CD4-positive, CD25-positive, alpha-beta regulatory T cell (primary cell): ENCODE results near the gene NRF1. TPM values are rescaled to one million over a fixed set of nuclear protein-coding genes. Genes with fewer than 3 reads are reported as not detected.

Source experiments
- ATAC-seq, 2 donors: fragments of 150-1000 bp; cut with Tn5 transposase; one replicate each; pipeline ENCODE4 v1.10.0; 2021; ENCODE audit warnings: low read depth in 2 of 2, moderate number of reproducible peaks in 2 of 2, moderate library complexity in 1 of 2
- DNase-seq, 3 donors: peaks; one replicate each; pipeline versions ENCODE4 v3.0.0 to v3.0.0-alpha.2; 2012 to 2022; ENCODE audit warnings: mixed read lengths in 1 of 3
- H3K27ac ChIP-seq: one replicate; pipeline ENCODE4 v1.7.0; 2013; ENCODE audit warnings: mild to moderate bottlenecking, low read length; ENCODE audit not compliant: insufficient read depth, poor library complexity, severe bottlenecking
- H3K27me3 ChIP-seq: one replicate; pipeline ENCODE4 v1.7.0; 2013; ENCODE audit warnings: low read length; ENCODE audit not compliant: control insufficient read depth, insufficient read depth
- H3K36me3 ChIP-seq: one replicate; pipeline ENCODE4 v1.7.0; 2013; ENCODE audit warnings: mild to moderate bottlenecking, low read length, moderate library complexity; ENCODE audit not compliant: control insufficient read depth, insufficient read depth
- H3K4me1 ChIP-seq: 2 replicates; pipeline ENCODE4 v1.7.0; 2013; ENCODE audit warnings: mild to moderate bottlenecking, low read length; ENCODE audit not compliant: insufficient read depth, control insufficient read depth, poor library complexity, severe bottlenecking
- H3K4me3 ChIP-seq: one replicate; pipeline ENCODE4 v1.7.0; 2013; ENCODE audit warnings: low read depth, mild to moderate bottlenecking, low read length, moderate library complexity
- H3K9me3 ChIP-seq, 2 experiments: 1 replicate in 1 of 2; 2 replicates in 1 of 2; pipeline ENCODE4 v1.7.0; 2013; ENCODE audit warnings: low read length in 2 of 2, mild to moderate bottlenecking in 1 of 2, moderate library complexity in 1 of 2; ENCODE audit not compliant: control insufficient read depth in 2 of 2
- H3K27ac Mint-ChIP-seq, 3 donors: one replicate each; pipeline ENCODE4 v1.8.0; 2020 to 2022; ENCODE audit warnings: mild to moderate bottlenecking in 3 of 3, mixed read lengths in 3 of 3, moderate library complexity in 2 of 3
- H3K27me3 Mint-ChIP-seq: one replicate; pipeline ENCODE4 v1.8.0; 2022; ENCODE audit warnings: mild to moderate bottlenecking, mixed read lengths
- H3K36me3 Mint-ChIP-seq: one replicate; pipeline ENCODE4 v1.8.0; 2020; ENCODE audit warnings: mixed read lengths
- H3K4me1 Mint-ChIP-seq, 4 donors: one replicate each; pipeline ENCODE4 v1.8.0; 2020 to 2022; ENCODE audit warnings: mixed read lengths in 4 of 4, mild to moderate bottlenecking in 1 of 4
- H3K4me3 Mint-ChIP-seq, 4 donors: one replicate each; pipeline ENCODE4 v1.8.0; 2020 to 2022; ENCODE audit warnings: mild to moderate bottlenecking in 4 of 4, mixed read lengths in 4 of 4, moderate library complexity in 3 of 4
- H3K9me3 Mint-ChIP-seq, 7 donors: one replicate each; pipeline ENCODE4 v1.8.0; 2020 to 2022; ENCODE audit warnings: mixed read lengths in 7 of 7, mild to moderate bottlenecking in 3 of 7, moderate library complexity in 2 of 7
- polyA plus RNA-seq, 4 donors: library from polyadenylated mRNA; unstranded; fragments of 300-500 nt; fragmentation: Illumina TruSeq; gene quantifications; one replicate each; pipeline ENCODE4 v1.2.3, GENCODE V29; 2021
- total RNA-seq: library from RNA; stranded (reverse); gene quantifications from one replicate; pipeline ENCODE4 v1.2.3, GENCODE V29; 2022

The NRF1 gene
- total and polyA plus RNA-seq, 5 donors from 2014 or later, result 19.6 to 42.5 (median 26.3) TPM

DNA sequence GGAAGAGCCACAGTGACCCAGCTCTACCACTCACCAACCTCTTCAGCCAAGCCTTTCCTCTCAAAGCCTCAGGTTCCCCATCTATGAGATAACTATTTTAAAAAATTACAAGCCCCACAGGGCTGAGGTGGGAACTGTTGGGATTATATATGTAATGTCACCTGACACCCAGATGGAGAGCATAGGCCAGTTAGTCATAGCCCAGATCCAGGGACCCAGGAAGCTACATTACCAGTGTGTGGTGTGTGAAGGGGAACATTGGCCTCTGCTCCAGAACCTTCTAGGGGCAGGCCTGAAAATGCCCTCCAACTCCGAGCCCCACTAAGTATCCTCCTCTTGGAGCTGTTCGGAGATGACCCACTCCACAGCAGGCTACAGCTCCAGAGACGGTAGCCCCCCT, 162.4 kb downstream of the NRF1 start:
- peaks cover 38% of the 10 kb centered on the region for H3K27me3 Mint-ChIP-seq
- no peak for ATAC-seq
- H3K36me3 Mint-ChIP-seq, result no peaks in the 10 kb centered on the region
- H3K9me3 Mint-ChIP-seq, result no peaks in the 10 kb centered on the region
- no peaks in the 10 kb centered on the region for H3K9me3 ChIP-seq
- peaks cover 0 to 6% (median 0%) of the 10 kb centered on the region in 4 donors for H3K4me1 Mint-ChIP-seq
- no peak overlapping the region for H3K27ac Mint-ChIP-seq
- DNase-seq, result no peak
- H3K4me3 ChIP-seq, result no peak overlapping the region
- peaks cover 4% of the 10 kb centered on the region for H3K27me3 ChIP-seq
- H3K36me3 ChIP-seq, result no peaks in the 10 kb centered on the region
- peaks cover 4% of the 10 kb centered on the region for H3K4me1 ChIP-seq
- H3K27ac ChIP-seq, result no peak overlapping the region
- H3K4me3 Mint-ChIP-seq, result no peak overlapping the region

DNA sequence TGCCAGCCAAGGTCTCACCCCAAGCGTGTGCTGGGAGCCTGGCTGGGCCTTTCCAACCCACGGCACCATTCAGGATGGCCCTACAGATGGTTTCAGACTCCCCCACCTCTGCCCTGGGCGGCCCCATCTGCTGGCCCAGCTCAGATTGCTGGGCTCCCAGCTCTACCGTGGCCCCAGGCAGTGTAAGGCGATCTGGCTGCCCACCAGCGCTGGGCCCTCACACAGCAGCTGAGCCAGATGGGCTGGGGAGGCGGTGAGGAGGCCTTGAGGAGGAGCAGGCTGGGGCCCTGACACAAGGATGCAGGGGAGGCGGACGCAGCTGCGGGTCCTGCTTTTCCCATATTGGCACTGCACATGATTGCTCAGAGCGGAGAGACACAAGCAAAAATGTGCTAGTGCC, 162.8 kb downstream of the NRF1 start:
- no peaks in the 10 kb centered on the region for H3K9me3 Mint-ChIP-seq
- no peaks in the 10 kb centered on the region for H3K36me3 Mint-ChIP-seq
- no peak overlapping the region for H3K4me3 Mint-ChIP-seq
- DNase-seq (no peak), ATAC-seq (no peak)
- peaks cover 9% of the 10 kb centered on the region for H3K4me1 ChIP-seq
- H3K27me3 Mint-ChIP-seq, result peaks cover 39% of the 10 kb centered on the region
- peaks cover 0 to 7% (median 0%) of the 10 kb centered on the region in 4 donors for H3K4me1 Mint-ChIP-seq
- peaks cover 4% of the 10 kb centered on the region for H3K27me3 ChIP-seq
- H3K9me3 ChIP-seq, result no peaks in the 10 kb centered on the region
- H3K4me3 ChIP-seq, result no peak overlapping the region
- H3K27ac ChIP-seq, result no peak overlapping the region
- no peak overlapping the region for H3K27ac Mint-ChIP-seq
- H3K36me3 ChIP-seq, result no peaks in the 10 kb centered on the region

DNA sequence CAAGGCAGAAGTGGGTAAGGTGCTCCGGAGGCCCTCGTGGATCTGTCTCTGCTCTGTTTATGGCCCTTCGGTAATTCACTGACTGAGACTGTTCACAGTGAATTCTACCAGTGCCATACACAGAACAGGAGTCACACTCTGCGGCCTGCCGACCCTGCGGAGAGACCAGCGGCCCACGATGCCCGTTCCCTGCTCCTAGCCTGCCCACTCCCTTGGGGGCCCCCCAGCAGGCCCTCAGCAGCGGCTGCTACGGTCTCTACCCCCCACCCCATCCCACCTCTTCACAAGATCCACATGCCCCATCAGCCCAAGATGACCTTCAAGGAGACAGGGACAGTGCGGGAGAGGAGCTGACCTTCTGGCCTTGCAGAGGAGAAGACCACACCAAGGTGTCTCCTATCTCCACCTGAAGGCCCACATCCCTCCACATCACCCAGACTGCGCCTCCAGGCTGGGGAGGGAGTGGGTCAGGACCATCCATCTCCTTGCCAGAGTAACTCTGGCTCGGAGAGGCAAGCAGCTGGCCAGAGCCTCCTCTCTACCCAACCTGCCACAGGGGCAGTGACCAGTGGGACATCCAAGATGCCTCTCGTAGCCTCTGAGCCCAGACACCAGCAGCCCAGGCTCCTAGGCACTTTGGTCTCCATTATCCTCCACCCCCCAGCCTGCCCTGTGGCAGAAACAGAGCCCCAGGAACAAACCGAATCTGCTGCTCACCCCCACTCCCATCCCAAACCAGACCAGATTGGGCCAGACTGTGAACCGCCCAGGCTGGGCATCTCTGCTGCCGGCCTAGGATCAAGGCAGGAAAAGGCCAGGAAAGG, 163.6 kb downstream of the NRF1 start:
- Mint-ChIP-seq H3K9me3 (no peaks in the 10 kb centered on the region), H3K36me3 (no peaks in the 10 kb centered on the region), H3K27me3 (peaks cover 39% of the 10 kb centered on the region), H3K4me1 (peaks cover 0 to 7% (median 0%) of the 10 kb centered on the region in 4 donors), H3K27ac (no peak overlapping the region), H3K4me3 (no peak overlapping the region)
- Histone ChIP-seq H3K36me3 (no peaks in the 10 kb centered on the region), H3K27me3 (peaks cover 4% of the 10 kb centered on the region), H3K4me3 (no peak overlapping the region), H3K9me3 (no peaks in the 10 kb centered on the region), H3K27ac (no peak overlapping the region), H3K4me1 (peaks cover 16% of the 10 kb centered on the region)
- ATAC-seq (no peak), DNase-seq (no peak)

DNA sequence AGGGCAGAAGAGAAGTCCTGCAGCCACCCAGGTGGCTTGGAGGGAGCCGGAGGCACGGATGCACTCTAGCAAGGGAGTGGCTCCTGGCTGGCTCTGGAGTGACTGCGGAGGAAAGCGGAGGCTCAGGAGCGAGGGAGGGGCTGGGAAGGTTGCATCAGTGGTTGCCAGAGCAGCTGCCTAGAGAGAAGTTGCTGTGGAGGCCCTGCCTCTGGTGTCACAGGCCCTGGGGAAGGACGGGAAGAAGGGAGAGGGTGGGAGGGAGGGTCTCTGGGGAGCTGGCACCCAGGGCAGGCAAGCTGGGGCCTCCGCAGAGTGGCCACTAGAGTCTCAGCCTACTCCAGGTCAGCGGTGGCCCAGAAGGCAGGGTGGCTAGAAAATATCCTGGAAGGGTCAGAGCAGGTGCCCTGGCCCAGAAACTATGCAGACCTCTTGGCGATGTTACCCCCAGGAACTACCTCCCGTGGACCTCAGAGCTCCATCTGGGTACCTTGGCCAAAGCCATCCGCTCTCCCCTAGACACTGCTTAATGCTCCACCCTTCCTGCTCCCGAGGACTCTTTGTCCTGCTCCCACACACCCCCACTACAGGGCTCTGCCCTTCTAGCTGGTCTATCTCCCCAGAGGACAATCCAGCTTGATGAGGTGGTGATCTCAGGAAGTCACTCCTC, 164.3 kb downstream of the NRF1 start:
- Histone ChIP-seq H3K4me3 (no peak overlapping the region), H3K27me3 (peaks cover 4% of the 10 kb centered on the region), H3K4me1 (peaks cover 24% of the 10 kb centered on the region), H3K9me3 (no peaks in the 10 kb centered on the region), H3K36me3 (no peaks in the 10 kb centered on the region), H3K27ac (no peak overlapping the region)
- DNase-seq, result no peak
- peaks cover 40% of the 10 kb centered on the region for H3K27me3 Mint-ChIP-seq
- peak overlapping the region in 1 of 4 donors; percentile 61 for H3K4me3 Mint-ChIP-seq
- H3K27ac Mint-ChIP-seq, result no peak overlapping the region
- H3K9me3 Mint-ChIP-seq, result no peaks in the 10 kb centered on the region
- H3K36me3 Mint-ChIP-seq, result no peaks in the 10 kb centered on the region
- peaks cover 0 to 7% (median 0%) of the 10 kb centered on the region in 4 donors for H3K4me1 Mint-ChIP-seq
- no peak for ATAC-seq

DNA sequence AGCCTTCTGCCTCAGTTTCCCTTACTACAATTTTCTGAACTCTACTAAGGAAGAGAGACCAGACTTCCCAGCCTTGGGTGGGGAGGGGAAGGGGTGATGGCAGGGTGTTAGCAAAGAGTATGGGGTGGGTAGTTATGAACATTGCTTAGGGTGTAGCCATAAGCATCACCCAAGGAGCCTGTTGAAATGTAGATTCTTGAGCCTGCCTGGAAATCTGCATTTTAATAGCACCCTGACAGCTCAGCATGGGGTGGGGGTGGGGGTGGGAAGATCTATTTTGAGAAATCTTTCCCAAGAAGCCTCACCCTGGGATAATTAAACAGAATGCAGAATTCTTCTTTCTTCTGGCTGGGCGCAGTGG, 164.8 kb downstream of the NRF1 start:
- DNase-seq, result no peak

DNA sequence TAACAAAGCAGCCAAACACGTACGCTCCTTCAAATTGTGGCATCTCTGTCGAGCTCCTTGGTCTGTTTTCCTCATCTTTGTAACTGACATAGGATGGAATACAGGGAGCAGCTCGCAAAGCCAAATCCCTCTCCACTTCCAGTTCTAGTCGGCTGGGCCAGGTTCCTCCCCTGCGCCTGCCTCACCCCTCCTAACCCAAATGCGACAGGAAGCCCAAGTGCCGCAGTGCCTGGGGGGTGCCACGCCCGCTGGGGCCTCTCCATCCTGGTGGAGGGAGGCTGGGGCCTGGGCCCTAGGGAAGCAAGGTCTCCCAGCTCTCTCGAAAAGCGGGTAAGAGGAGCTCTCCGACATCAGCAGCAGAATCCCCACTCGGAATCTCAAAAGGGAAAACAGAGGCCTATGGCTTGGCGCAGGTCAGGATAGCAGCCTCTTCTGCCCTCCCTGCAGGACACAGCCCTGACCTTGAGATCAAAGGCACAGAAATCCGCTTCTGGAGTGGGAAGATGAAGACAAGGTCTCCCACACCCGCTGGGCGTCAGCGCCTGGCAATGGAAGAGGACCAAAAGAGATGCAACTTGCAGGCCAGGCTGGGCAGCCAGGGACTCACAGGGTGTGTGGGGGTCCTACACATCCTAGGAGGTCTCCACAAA, 165.8 kb downstream of the NRF1 start:
- H3K4me3 Mint-ChIP-seq, result no peak overlapping the region
- DNase-seq, result no peak
- peaks cover 0 to 2% (median 0%) of the 10 kb centered on the region in 7 donors for H3K9me3 Mint-ChIP-seq
- Histone ChIP-seq H3K36me3 (no peaks in the 10 kb centered on the region), H3K4me1 (peaks cover 39% of the 10 kb centered on the region), H3K27me3 (peaks cover 4% of the 10 kb centered on the region), H3K27ac (no peak overlapping the region), H3K9me3 (no peaks in the 10 kb centered on the region), H3K4me3 (no peak overlapping the region)
- H3K27ac Mint-ChIP-seq, result no peak overlapping the region
- no peak for ATAC-seq
- H3K36me3 Mint-ChIP-seq, result peaks cover 3% of the 10 kb centered on the region
- peaks cover under 1 to 20% (median 8%) of the 10 kb centered on the region in 4 donors for H3K4me1 Mint-ChIP-seq
- H3K27me3 Mint-ChIP-seq, result peaks cover 55% of the 10 kb centered on the region

More for the DNA sequence above, 164.8 kb downstream of the NRF1 start:
- Histone ChIP-seq H3K36me3 (no peaks in the 10 kb centered on the region), H3K9me3 (no peaks in the 10 kb centered on the region), H3K27ac (no peak overlapping the region), H3K4me3 (no peak overlapping the region), H3K27me3 (peaks cover 4% of the 10 kb centered on the region), H3K4me1 (peaks cover 29% of the 10 kb centered on the region)
- H3K4me3 Mint-ChIP-seq, result peak overlapping the region in 1 of 4 donors; percentile 61
- H3K27ac Mint-ChIP-seq, result no peak overlapping the region
- peaks cover 0 to 12% (median 4%) of the 10 kb centered on the region in 4 donors for H3K4me1 Mint-ChIP-seq
- no peak for ATAC-seq
- H3K27me3 Mint-ChIP-seq, result peaks cover 45% of the 10 kb centered on the region
- H3K9me3 Mint-ChIP-seq, result peaks cover 0 to 1% (median 0%) of the 10 kb centered on the region in 7 donors
- peaks cover 1% of the 10 kb centered on the region for H3K36me3 Mint-ChIP-seq

DNA sequence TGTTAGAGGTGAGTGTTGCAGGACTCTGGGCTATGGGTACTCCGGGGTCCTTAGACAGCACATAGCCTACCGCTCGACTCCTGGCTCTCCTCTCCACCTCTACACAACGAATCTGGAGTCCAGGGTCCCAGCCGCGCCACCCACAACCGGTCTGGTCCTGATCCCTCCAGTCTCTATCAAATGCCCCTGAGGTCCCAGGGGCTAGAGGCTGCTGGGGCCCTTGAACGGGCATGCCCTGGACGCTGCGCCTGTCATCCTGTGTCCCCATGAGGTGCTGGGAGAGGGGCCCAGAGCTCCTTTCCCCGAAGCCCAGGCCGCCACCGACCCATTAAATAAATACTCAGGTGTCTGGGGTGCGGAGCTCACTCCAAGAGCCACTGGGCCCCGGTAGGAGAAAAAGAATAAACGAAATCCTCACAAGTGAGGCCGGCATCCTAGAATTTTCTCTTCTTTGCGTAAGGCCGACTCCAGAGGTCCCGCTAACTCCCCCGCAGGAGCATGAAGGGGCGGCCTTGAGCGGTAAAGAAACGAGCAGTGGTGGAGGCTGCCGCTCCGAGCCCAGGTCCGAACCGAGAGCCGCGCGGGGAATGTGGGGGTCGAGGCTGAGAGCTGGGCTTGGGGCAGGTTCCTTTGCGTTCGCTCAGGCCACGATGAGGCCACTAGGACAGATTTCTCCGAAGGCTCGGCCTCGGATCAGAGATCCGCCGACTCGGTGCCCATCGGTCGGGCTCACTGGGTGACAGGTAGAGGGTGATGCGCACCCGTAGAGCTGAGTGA, 166.7 kb downstream of the NRF1 start:
- no peaks in the 10 kb centered on the region for H3K9me3 ChIP-seq
- no peak overlapping the region for H3K4me3 ChIP-seq
- H3K36me3 ChIP-seq, result no peaks in the 10 kb centered on the region
- peaks cover 0 to 2% (median 0%) of the 10 kb centered on the region in 7 donors for H3K9me3 Mint-ChIP-seq
- H3K27ac ChIP-seq, result no peak overlapping the region
- H3K36me3 Mint-ChIP-seq, result peaks cover 3% of the 10 kb centered on the region
- DNase-seq, result no peak
- H3K4me3 Mint-ChIP-seq, result peak overlapping the region in 3 of 4 donors; percentile 48 to 62 (median 55)
- H3K4me1 Mint-ChIP-seq, result peaks cover 7 to 29% (median 15%) of the 10 kb centered on the region in 4 donors
- peak overlapping the region in 1 of 3 donors; percentile 42 for H3K27ac Mint-ChIP-seq
- no peak for ATAC-seq
- H3K27me3 ChIP-seq, result peaks cover 5% of the 10 kb centered on the region
- H3K4me1 ChIP-seq, result peaks cover 47% of the 10 kb centered on the region
- peaks cover 59% of the 10 kb centered on the region for H3K27me3 Mint-ChIP-seq
